IPS-18c (cell line): ENCODE data around the gene FRMD4A.
"Not testable (repeated sequence)": the region's sequence is repeated elsewhere in the genome, so short reads cannot be mapped to it uniquely, and the experiment has no call there.

Experiments
- H3K4me3 ChIP-seq: 2 replicates; pipeline ENCODE4 v1.7.0; 2013; ENCODE audit warnings: low read depth, mild to moderate bottlenecking, low read length, moderate library complexity; ENCODE audit not compliant: insufficient read depth
- H3K9me3 ChIP-seq: one replicate; pipeline ENCODE4 v1.6.1; 2013; ENCODE audit warnings: mild to moderate bottlenecking, low read length, moderate library complexity; ENCODE audit not compliant: control insufficient read depth, insufficient read depth

FRMD4A gene

DNA sequence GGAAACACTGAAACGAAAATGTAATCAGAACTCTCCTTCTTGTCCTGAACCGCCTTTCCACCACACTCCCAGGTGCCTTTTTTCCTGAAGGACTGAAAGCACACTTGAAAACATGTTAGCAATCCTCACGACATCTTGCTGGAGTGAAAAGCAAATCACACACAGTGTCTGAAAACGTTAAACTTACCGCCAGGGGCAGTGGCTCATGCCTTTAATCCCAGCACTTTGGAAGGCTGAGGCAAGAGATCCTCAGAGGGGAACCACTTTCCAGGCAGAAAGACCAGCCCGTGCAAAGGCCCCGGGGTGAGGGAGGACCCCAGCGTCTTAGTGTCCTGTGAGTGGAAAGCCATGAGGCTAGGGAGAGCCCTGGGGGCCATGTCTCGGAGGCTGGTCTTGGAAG lies 533.6 kb downstream of the FRMD4A start:
- Histone ChIP-seq H3K9me3 (no peaks in the 10 kb centered on the region), H3K4me3 (no peak overlapping the region)

DNA sequence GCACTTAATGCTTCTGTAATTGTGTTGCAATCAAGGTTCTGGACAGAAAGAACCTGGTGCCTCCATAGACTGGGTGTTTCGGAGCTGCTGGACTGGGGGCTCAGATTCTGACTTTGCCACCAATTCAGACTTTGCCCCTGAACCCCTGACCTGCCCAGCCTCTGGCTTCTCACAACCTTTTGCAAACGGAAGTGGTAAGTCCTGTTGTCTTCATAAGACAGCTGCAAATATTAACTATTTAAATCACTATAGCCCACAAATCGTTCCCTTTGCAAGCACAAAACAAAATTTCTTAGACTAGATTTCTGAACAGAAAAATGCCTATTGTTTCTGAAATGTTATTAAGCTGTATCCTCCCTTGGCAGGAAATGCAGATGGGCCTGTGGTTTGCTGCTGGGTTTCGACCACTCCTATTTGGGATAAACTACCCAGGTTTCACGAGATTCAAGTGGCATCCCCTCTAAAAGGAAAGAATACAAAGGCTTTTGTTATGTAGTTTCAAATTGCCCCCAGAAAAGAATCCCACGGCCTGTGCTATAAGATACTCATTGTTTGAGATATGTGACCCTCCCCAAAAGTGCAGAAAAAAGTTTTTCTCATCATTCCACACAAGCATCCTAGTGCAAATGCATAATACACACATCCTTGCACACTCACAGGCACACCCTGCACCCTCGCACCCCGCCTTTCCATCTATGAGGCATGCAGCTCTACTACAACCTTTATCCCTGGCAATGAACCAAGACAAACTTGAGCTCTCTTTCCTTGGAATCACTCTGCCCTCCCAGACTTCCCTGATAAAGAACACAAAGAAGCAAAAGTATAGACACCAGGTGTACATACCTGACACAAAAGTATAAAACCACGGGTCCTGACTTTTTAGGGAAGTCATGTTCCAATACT lies 534.8 kb downstream of the FRMD4A start:
- Histone ChIP-seq H3K9me3 (no peaks in the 10 kb centered on the region), H3K4me3 (no peak overlapping the region)

DNA sequence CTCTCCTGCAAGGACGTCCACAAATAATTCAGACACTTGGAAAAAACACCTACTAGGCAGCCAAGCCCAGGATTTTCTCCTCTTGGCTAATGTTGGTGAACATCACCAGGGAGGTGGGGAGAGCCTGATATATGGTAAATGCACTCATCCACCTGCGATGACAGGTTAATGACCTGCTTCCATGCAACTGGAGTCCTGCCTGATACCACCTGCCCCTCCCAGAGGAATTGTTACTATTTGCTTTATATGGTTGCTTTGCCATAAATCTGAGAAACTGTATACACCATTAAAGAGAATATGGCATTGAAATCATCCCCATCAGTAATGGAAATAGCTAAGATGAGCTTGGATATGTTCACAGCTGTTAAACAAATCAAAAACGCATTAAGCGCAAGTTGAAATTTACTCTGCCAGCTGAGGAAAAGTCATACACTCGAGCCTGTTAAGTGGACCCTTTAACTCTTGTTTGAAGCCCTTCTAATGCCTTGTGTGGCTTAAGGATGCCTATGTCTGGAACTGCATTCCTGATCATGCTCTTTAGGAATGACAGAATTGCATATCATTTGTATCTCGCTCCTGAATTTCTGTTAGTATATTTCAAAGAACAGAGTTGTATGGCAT lies 535.6 kb downstream of the FRMD4A start:
- H3K4me3 ChIP-seq = no peak overlapping the region
- H3K9me3 ChIP-seq = no peaks in the 10 kb centered on the region

DNA sequence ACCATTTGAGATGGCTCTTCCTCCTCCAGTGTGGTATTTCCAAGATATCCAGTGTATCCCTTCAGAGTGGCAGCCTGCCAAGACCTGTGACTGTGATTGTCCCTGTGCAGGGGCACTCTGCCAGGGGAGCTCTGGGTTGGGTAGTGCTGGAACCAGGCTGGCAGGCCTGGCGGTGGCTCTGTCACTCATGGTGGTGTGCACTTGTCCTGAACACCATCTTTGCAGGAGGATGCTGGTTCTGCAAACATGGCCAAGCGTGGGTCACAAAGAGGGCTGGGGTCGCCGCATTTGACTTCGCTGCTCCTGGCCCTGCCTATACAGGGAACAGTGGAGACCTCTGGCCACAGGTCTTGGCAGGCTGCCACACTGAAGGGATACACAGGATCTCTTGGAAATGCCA lies 538.7 kb downstream of the FRMD4A start:
- Histone ChIP-seq H3K4me3 (no peak overlapping the region), H3K9me3 (no peaks in the 10 kb centered on the region)

DNA sequence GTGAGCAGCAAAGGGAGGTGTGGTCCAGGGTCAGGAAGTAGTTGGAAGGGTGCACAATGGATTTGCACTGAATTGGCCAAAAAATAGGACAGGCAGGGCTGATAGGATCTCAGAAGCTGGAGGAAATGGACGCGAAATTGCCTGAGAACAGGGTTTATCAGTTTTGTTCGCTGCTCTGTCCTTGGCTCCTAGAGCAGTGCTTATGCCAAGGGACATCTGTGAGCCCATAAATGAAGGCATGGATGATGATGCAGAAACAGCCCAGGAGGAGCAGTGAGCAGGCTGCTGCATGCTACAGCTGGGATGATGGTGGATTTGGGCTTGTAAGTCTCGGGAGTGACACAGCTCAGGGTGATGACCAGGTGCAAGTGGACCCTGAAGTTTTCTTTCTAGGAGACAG lies 539.2 kb downstream of the FRMD4A start:
- no peaks in the 10 kb centered on the region for H3K9me3 ChIP-seq

DNA sequence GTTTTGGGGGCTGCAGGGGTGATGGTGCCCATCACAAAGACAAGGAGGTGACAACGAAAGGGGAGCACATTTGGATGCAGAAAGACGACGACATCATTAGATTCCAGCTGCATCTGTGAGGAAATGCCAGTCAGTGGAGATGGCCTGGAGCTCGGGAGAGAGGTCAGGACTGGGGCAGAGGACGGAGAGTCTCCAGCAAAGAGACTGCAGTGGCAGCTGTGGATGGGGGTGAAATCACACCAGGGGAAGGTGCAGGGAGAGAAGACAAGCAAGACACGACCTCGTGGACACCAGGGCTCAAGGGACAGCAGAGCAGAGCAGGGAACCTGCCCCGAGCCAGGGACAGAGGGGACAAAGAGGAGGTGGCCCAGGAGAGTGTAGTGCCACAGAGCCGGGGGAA lies 540.5 kb downstream of the FRMD4A start:
- Histone ChIP-seq H3K9me3 (no peaks in the 10 kb centered on the region), H3K4me3 (no peak overlapping the region)

More for the DNA sequence above, 539.2 kb downstream of the FRMD4A start:
- no peak overlapping the region for H3K4me3 ChIP-seq

DNA sequence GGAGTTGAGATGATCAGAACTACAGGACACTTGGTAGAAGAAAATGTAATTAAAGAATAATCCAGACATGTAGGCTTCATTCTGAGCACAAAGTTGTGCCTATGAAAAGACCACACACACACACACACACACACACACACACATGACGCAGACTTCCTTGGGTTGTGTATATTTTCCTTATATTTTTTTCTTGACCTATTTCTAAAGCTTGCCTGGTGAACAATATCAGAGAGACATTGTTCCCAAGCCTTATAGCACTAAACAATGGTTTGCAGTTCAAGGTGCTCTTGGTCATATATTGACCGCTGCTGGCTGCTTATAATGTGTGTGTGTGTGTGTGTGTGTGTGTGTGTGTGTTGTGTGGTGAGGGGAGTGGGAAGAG lies 541.3 kb downstream of the FRMD4A start:
- Histone ChIP-seq H3K4me3 (no peak overlapping the region), H3K9me3 (no peaks in the 10 kb centered on the region)

DNA sequence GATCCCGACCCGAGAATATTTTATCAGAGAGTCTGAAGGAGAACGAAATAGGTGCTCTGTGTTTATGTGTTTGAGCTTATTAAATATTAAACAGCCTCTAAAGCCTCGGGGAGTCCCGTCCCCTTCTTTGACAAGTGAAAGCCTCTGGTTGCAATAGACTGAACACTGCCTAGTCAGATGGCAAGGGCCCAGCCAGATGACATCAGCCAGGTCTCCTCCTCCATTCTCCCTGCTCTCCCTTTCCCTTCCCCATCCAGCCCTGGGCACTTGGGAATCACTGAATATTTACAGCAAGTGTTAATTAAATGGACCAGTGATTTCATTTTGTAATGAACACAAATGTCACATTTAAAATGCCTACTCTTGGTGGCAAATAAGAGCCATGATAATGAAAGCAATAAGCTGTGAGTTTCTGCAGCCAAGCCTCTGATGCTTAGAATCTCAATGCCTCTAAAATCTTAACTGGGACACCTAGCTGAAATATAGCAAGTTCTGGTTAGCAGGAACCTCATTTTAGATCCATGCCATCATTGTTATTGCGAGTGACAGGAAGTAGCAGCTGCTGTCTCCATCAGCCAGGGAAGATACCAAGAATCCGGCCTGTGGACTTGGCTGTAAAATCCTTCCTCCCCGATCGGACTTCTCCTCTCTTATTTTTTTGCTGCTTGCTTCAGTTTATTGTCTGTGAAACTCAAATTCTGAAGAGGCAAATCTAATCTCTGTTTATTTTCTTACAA lies 541.8 kb downstream of the FRMD4A start:
- Histone ChIP-seq H3K9me3 (no peaks in the 10 kb centered on the region), H3K4me3 (no peak overlapping the region)

DNA sequence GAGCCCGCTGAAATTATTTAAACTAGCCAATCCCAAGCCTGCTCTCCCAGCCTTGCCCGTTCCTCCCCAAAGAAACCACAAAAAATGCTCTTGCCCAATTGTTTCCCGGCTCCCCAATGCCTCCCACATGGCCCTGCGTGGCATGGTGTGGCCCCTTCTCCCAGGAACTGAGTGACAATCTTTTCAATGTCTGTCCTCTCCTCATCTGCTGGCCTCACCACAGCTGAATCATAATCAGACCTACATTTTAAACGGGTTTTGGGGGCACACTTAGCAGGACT lies 542.5 kb downstream of the FRMD4A start:
- H3K4me3 ChIP-seq = no peak overlapping the region
- no peaks in the 10 kb centered on the region for H3K9me3 ChIP-seq

DNA sequence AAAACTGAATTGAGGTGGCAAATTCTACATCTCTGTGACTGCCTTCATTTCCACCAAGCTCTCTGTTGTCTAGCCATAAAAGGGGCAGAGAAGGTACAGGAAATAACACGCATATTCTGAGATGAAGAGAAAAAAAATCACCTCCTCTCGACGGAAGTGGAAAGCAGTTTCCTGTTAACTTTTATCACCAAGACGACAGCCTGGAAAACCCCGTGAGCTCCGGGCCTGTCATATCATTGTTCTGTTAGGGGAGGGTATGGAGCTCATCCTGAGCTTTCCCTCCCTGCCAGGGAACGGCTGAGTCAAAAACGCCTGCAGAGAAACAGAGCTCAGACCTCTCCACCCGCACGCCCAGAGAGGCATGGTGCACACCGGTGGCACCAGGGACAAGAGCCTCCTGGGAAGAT lies 543.7 kb downstream of the FRMD4A start:
- H3K4me3 ChIP-seq = no peak overlapping the region
- no peaks in the 10 kb centered on the region for H3K9me3 ChIP-seq

DNA sequence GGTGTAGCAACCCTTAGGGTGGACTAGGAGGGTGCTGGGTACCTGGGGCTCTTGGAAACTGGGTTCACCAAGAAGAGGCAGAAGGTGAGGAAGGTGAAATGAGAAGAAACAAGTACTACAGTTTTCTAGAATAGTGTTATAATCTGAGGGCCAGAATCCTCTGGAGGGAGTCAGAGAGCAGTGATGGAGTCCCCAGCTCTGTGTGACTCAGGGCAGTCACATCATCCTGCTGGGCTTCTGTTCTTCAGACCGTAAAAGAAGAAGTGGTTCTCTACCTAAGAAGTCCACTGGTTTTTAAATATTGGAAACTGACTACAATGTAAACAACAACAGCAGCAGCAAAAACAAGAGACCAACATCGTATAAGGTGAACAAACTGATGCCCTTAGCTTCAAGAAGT lies 546.7 kb downstream of the FRMD4A start:
- H3K4me3 ChIP-seq = no peak overlapping the region

DNA sequence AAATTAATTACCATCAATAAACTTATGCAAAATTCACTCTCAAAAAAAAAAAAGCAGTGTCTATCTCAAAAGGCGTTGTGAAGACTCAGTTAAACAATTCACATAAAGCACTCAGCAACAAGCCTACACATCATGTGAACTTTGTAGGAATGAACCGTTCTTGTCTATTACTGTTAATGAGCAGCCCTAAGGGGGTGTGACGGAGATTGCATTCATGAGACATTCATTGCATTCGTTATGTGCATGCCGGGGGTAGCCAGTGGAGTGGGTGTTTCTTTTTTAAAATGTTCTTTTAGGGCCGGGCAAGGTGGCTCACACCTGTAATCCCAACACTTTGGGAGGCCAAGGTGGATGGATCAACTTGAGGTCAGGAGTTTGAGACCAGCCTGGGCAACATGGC lies 551.0 kb downstream of the FRMD4A start:
- Histone ChIP-seq H3K4me3 (no peak overlapping the region), H3K9me3 (no peaks in the 10 kb centered on the region)

More for the DNA sequence above, 546.7 kb downstream of the FRMD4A start:
- H3K9me3 ChIP-seq = no peaks in the 10 kb centered on the region

DNA sequence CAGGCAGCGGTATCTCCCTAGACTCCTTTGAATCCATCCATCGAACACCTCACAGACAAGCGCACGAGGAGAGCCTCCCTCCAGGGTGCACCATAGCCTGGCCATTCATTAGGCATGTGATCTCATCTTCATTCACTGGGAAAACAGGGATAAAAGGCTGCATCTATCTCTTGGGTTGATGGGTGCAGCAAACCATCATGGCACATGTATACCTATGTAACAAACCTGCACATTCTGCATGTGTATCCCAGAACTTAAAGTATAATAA lies 552.1 kb downstream of the FRMD4A start:
- H3K9me3 ChIP-seq, H3K4me3 ChIP-seq: not testable (repeated sequence)

DNA sequence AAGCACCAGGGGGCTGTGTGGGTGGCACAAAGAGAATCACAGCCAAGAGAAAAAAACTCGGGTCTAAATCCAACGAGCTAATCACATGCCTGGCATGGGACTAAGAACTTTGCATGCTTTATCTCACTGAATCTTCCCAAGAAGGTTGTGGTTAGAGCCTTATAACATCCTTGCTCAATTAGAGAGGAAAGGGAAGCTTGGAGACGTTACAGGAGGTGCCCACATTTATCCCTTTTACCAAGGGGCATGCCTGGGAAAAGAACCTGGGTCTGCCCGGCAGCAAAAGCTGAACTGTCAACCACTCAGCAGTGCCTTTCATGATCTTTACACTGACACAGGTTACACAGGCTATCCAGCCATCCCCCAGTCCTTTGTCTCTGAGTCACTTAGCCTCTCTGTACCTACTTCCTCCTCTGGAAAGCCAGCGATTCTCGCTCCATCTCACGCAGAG lies 553.8 kb downstream of the FRMD4A start:
- Histone ChIP-seq H3K9me3 (no peaks in the 10 kb centered on the region), H3K4me3 (no peak overlapping the region)

DNA sequence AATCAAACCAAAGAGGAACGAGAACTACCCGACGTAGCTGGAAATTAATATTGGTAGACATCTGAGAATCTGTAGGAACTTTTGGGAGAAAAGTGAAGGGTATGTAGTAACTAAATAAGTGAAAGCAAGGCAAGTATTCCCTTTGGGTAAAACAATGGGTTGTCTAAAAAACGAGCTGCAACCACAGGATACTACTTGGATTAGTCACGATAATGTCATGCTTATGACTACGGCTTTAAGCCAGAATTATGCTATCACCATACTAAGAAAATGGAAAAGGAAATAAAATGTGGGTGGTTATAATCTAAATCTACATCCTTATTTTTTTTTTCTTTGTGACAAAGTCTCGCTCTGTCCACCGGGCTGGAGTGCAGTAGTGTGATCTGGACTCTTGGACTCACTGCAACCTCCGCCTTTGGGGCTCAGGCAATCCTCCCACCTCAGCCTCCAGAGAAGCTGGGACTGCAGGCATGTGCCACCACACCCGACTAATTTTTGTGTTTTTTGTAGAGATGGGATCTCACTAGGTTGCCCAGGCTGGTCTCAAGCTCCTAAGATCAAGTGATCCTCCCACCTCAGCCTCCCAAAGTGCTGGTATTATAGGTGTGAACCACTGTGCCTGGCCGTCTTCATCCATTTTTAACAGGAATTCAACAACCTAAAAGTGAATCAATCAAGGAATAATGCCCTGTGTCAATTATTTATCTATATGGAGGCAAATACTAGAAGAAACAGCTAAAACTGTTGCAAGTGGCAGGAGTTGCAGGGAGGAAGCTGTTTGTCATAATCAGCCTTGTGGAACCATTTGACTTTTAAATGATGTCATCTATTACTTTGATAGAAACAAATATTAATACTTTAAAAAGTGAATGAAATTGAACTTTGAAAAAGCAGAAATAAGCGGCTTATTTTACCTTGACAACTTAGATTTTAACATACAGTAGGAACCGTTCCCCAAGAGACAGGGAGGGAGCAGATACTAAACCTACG lies 554.6 kb downstream of the FRMD4A start:
- no peaks in the 10 kb centered on the region for H3K9me3 ChIP-seq
- H3K4me3 ChIP-seq = no peak overlapping the region

DNA sequence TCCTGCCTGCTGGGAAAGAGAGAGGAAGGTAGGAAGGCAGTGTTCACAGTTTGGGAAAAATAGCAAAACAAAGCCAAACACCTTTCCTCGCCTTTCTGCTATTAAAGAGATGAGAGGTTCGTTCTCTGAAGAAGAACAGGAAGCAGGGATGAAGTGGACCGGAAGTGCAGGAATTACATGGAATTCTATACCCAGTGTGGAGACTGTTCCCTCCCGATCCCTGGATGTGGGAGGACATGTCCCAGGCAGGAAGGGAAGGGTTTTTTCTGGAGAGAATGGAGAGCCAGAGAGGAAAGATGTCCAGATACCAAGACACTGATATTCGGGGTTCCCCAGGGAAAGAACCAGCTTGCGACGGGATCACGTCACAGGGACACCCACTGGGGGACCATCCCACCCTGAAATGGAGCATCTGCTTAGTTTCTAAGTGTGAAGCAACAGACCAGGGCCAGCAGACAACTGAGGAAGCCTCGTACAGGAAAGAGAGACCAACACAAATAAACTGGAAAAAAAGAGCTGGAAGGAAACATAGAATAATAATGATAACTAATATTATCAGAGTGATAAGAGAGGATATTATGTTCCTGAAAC lies 556.3 kb downstream of the FRMD4A start:
- Histone ChIP-seq H3K9me3 (no peaks in the 10 kb centered on the region), H3K4me3 (no peak overlapping the region)
